GM18867 (cell line): Measurements from ENCODE around the gene PCDHB5.
"Not testable (repeated sequence)": the region's sequence is repeated elsewhere in the genome, so short reads cannot be mapped to it uniquely, and the experiment has no call there.

Experiments
- ATAC-seq: cut with Tn5 transposase; IDR thresholded peaks from one replicate; pipeline ENCODE4 v1.9.1; 2021; ENCODE audit warnings: mild to moderate bottlenecking, moderate library complexity; ENCODE audit not compliant: unreplicated experiment

The PCDHB5 gene

DNA sequence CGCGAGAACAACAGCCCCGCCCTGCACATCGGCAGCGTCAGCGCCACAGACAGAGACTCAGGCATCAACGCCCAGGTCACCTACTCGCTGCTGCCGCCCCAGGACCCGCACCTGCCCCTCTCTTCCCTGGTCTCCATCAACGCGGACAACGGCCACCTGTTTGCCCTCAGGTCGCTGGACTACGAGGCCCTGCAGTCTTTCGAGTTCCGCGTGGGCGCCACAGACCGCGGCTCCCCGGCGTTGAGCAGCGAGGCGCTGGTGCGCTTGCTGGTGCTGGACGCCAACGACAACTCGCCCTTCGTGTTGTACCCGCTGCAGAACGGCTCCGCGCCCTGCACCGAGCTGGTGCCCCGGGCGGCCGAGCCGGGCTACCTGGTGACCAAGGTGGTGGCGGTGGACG is 16.6 kb downstream of the PCDHB5 start:
- ATAC-seq = not testable (repeated sequence)

DNA sequence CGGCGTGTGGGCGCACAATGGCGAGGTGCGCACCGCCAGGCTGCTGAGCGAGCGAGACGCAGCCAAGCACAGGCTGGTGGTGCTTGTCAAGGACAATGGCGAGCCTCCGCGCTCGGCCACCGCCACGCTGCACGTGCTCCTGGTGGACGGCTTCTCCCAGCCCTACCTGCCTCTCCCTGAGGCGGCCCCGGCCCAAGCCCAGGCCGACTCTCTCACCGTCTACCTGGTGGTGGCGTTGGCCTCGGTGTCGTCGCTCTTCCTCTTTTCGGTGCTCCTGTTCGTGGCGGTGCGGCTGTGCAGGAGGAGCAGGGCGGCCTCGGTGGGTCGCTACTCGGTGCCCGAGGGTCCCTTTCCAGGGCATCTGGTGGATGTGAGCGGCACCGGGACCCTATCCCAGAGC is 17.1 kb downstream of the PCDHB5 start:
- not testable (repeated sequence) for ATAC-seq

DNA sequence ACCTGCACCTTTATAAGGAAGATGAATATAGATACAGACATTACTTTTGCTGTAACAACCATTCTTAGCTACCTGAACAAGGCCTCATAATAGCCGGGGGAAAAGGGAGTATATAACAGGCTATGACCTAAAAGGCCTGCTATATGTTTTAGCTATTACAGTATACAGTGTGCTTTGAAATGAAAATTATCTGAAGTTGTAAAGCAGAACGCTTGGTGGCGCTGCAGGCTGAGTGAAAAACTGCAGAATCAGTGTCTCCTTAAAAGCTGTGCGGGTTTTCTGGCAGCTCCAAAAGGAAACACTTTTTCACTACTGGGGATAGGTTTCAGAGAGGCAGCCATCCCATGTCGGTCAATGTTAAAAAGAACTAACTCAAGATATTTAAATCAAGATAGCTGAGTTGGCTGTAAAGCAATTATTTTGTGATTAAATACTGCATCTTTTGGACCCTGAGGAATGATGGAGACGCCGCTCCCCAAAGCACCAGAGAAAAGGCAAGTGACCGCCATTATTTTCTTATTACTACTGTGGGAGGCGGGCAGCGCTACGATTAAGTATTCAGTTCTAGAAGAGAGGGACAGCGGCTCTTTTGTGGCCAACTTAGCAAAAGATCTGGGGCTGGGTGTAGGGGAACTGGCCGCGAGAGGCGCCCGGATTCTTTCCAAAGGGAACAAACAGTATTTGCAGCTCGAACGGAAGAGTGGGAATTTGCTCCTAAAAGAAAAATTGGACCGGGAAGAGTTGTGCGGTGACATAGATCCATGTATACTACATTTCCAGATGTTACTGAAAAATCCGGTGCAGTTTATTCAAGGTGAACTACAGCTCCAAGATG is 20.8 kb downstream of the PCDHB5 start:
- ATAC-seq = no peak

DNA sequence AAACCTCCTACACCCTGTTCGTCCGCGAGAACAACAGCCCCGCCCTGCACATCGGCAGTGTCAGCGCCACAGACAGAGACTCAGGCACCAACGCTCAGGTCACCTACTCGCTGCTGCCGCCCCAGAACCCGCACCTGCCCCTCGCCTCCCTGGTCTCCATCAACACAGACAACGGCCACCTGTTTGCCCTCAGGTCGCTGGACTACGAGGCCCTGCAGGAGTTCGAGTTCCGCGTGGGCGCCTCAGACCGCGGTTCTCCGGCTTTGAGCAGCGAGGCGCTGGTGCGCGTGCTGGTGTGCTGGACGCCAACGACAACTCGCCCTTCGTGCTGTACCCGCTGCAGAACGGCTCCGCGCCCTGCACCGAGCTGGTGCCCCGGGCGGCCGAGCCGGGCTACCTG is 22.4 kb downstream of the PCDHB5 start:
- not testable (repeated sequence) for ATAC-seq

DNA sequence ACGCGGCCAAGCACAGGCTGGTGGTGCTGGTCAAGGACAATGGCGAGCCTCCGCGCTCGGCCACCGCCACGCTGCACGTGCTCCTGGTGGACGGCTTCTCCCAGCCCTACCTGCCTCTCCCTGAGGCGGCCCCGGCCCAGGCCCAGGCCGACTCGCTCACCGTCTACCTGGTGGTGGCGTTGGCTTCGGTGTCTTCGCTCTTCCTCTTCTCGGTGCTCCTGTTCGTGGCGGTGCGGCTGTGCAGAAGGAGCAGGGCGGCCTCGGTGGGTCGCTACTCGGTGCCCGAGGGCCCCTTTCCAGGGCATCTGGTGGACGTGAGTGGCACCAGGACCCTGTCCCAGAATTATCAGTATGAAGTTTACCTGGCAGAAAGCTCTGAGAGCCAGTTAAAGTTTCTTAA is 22.9 kb downstream of the PCDHB5 start:
- not testable (repeated sequence) for ATAC-seq

DNA sequence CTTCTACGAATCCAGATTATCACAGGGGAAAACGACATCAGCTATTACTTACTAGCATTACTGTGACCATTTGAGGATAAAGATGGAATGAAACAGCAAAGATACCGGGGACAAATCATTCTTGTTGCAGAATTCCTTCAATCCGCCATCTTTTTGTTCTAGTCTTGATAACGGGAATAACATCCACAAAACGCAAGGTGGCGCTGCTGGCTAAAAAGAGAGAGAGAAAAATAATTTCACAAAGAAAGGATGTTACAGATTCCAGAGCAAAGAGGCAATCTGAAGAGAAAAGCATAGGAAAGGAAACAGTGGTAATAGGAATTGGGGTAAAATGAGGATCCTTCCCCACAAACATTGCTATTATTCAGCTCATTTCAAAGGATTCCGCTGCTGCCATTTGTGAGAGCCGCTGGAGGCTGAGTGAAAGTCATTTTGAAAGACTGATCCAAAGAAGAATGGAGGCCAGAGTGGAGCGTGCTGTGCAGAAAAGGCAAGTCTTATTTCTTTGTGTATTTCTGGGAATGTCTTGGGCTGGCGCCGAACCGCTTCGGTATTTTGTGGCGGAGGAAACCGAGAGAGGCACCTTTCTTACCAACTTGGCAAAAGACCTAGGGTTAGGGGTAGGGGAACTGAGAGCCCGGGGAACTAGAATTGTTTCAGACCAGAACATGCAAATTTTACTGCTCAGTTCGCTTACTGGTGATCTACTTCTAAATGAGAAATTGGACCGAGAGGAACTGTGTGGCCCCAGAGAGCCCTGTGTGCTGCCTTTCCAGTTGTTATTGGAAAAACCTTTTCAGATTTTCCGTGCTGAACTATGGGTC is 37.6 kb downstream of the PCDHB5 start, which contains the start of gene PCDHB7:
TSS of gene PCDHB7 (plus strand) at position 264 of the 824 bp plus-strand sequence. CDS start at position 456, 192 bp downstream.
- ATAC-seq = no peak

DNA sequence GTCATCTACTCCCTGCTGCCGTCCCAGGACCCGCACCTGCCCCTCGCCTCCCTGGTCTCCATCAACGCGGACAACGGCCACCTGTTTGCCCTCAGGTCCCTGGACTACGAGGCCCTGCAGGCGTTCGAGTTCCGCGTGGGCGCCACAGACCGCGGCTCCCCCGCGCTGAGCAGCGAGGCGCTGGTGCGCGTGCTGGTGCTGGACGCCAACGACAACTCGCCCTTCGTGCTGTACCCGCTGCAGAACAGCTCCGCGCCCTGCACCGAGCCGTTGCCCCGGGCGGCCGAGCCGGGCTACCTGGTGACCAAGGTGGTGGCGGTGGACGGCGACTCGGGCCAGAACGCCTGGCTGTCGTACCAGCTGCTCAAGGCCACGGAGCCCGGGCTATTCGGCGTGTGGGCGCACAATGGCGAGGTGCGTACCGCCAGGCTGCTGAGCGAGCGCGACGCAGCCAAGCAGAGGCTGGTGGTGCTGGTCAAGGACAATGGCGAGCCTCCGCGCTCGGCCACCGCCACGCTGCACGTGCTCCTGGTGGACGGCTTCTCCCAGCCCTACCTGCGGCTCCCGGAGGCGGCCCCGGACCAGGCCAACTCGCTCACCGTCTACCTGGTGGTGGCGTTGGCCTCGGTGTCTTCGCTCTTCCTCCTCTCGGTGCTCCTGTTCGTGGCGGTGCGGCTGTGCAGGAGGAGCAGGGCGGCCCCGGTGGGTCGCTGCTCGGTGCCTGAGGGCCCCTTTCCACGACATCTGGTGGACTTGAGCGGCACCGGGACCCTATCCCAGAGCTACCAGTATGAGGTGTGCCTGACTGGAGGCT is 39.5 kb downstream of the PCDHB5 start:
- not testable (repeated sequence) for ATAC-seq

DNA sequence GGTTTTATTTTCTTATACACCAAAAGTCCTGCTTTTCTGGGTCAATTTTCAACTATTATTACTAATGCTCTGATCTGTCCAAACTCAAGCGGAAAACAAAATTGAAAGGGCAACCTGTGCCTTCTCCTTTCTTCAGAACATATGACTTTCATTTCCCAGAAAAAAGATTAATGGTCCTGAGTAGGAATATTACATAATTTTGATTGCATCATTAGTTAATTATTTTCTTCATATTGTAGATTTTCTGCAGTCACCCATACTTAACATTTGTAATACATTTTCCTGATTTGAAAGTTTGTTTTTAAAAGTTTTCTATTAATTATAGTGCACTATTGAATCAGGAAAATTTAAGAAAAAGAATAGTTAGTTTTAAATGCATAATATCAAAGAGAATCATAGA is 40.9 kb downstream of the PCDHB5 start:
- no peak for ATAC-seq

DNA sequence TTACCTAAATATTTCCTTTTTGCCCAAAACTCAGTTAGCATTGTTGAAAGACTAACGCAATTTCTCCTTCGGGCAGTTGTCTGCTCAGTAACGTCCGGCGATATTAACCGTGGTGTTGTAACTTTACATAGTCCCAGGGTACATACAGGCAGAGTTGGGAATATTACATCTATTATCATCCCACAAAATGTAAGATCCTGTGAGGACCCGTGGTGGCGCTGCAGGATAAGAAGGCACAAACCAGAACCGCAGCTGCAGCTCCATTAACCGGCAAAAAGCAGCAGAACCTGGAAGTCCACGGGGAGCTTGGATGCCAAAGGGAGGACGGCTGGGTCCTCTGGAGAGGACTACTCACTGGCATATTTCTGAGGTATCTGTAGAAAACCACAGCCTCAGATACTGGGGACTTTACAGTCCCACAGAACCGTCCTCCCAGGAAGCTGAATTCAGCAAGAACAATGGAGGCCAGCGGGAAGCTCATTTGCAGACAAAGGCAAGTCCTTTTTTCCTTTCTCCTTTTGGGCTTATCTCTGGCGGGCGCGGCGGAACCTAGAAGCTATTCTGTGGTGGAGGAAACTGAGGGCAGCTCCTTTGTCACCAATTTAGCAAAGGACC is 42.7 kb downstream of the PCDHB5 start, which contains the start of gene PCDHB8:
TSS of gene PCDHB8 (plus strand) at position 214 of the 615 bp plus-strand sequence. CDS start at position 459, 245 bp downstream.
- not testable (repeated sequence) for ATAC-seq

DNA sequence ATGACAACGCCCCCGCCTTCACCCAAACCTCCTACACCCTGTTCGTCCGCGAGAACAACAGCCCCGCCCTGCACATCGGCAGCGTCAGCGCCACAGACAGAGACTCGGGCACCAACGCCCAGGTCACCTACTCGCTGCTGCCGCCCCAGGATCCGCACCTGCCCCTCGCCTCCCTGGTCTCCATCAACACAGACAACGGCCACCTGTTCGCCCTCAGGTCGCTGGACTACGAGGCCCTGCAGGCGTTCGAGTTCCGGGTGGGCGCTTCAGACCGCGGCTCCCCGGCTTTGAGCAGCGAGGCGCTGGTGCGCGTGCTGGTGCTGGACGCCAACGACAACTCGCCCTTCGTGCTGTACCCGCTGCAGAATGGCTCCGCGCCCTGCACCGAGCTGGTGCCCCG is 44.4 kb downstream of the PCDHB5 start:
- not testable (repeated sequence) for ATAC-seq

DNA sequence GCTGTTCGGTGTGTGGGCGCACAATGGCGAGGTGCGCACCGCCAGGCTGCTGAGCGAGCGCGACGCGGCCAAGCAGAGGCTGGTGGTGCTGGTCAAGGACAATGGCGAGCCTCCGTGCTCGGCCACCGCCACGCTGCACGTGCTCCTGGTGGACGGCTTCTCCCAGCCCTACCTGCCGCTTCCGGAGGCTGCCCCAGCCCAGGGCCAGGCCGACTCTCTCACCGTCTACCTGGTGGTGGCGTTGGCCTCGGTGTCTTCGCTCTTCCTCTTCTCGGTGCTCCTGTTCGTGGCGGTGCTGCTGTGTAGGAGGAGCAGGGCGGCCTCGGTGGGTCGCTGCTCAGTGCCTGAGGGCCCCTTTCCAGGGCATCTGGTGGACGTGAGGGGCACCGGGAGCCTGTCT is 44.9 kb downstream of the PCDHB5 start:
- ATAC-seq = not testable (repeated sequence)

DNA sequence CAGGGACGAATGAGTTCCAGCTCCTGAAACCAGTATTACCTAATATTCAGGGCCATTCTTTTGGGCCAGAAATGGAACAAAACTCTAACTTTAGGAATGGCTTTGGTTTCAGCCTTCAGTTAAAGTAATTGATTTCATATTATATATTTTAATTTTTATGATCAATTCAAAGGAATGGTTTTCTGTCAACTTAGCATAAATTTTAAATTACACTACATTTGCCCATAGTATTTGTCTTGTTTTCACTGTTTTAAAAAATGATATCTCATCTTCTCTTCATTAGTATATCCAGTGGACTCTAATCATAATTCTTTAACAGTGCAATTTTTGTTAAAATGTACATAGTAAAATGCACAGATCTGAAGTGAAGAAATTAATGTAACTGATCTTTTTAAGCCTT is 45.3 kb downstream of the PCDHB5 start:
- ATAC-seq = no peak

DNA sequence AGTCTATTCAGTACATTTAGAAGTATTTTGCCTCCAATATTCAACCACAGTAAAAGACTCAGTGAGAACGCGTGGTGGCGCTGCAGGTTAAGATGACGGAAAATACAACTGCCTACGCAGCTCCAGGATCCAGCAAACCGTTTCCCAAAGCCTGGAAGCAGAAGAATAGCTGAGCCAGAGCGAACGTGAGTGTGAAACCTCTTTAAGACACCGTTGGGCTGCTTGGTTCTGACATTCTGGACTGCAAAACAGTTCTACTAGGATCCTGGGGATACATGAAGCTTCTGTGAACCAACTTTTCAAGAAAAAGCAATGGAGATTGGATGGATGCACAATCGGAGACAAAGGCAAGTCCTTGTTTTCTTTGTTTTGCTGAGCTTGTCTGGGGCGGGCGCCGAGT is 47.2 kb downstream of the PCDHB5 start, which contains the start of gene PCDHB16:
TSS of gene PCDHB16 (plus strand) at position 140 of the 400 bp plus-strand sequence. CDS start at position 313, 173 bp downstream.
- ATAC-seq = no peak

DNA sequence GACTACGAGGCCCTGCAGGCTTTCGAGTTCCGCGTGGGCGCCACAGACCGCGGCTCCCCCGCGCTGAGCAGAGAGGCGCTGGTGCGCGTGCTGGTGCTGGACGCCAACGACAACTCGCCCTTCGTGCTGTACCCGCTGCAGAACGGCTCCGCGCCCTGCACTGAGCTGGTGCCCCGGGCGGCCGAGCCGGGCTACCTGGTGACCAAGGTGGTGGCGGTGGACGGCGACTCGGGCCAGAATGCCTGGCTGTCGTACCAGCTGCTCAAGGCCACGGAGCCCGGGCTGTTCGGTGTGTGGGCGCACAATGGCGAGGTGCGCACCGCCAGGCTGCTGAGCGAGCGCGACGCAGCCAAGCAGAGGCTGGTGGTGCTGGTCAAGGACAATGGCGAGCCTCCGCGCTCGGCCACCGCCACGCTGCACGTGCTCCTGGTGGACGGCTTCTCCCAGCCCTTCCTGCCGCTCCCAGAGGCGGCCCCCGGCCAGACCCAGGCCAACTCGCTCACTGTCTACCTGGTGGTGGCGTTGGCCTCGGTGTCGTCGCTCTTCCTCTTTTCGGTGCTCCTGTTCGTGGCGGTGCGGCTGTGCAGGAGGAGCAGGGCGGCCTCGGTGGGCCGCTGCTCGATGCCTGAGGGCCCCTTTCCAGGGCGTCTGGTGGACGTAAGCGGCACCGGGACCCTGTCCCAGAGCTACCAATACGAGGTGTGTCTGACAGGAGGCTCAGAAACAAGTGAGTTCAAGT is 49.3 kb downstream of the PCDHB5 start:
- ATAC-seq = not testable (repeated sequence)

DNA sequence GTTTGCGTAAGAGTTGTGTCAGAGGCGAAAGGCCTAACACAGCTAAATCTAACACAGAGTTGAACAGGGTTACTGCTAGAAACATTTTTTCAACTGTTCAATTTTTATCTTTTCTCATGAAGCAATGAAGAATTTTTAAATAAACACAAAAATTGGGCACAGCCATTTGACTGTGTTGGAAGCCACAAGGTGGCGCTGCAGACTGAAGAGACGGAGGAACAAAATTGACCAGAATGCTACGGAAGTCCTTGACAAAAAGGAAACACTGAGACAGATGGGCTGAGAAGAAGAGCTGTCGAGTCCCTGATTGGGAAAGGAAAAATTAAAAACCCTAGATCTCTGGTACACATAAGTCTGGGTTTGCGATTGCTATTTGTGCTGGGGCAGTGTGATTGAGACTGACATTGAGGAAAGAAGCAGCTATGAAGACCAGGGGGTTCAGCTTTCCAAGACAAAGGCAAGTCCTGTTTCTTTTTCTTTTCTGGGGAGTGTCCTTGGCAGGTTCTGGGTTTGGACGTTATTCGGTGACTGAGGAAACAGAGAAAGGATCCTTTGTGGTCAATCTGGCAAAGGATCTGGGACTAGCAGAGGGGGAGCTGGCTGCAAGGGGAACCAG is 52.0 kb downstream of the PCDHB5 start, which contains the start of gene PCDHB9:
TSS of gene PCDHB9 (plus strand) at position 265 of the 616 bp plus-strand sequence. CDS start at position 423, 158 bp downstream.
- ATAC-seq = no peak
